ENCODE measurements around the gene CLDN6. TPM values are rescaled to one million over a fixed set of nuclear protein-coding genes. Genes with fewer than 3 reads are reported as not detected.

The CLDN6 gene
- total RNA-seq, 1 experiment from 2014 or later, result not detected

GRCh38 chr16:2981899-2982250 is 36.1 kb downstream of the CLDN6 start:
- CTCF ChIA-PET, result interaction anchor here (1.3 kb wide), 2 partner anchors 12 to 58 kb away, joined by 3 to 5 read pairs; partner anchors contain the start of gene PAQR4
- no peak for TF ChIP-seq CTCF (IDR thresholded peaks at IDR 0.05; ENCODE audit: unreplicated experiment)
- peaks cover 5% of the 10 kb centered on the region for H3K36me3 Mint-ChIP-seq (ENCODE audit: insufficient read depth, unreplicated experiment)
- intact Hi-C loops (cut with micrococcal nuclease), result loop anchor here (5.0 kb wide), 1 partner anchor 55 kb away; no protein-coding TSS in a partner anchor
- no peak for DNase-seq (ENCODE audit: unreplicated experiment)
- POLR2A ChIA-PET, result interaction anchor here (0.7 to 2.5 kb wide), 6 partner anchors 10 to 1656 kb away, joined by 3 to 19 read pairs (median 4); partner anchors contain the start of genes PAQR4 and TNFRSF12A
- no peaks in the 10 kb centered on the region for H3K27me3 Mint-ChIP-seq (ENCODE audit: insufficient read depth, unreplicated experiment)
- no peak overlapping the region for H3K27ac Mint-ChIP-seq (ENCODE audit: low read depth, unreplicated experiment)
- H3K9me3 Mint-ChIP-seq (ENCODE audit: unreplicated experiment), result no peaks in the 10 kb centered on the region
- BruUV-seq (replicated peaks), result no TSS peak
- H3K4me3 Mint-ChIP-seq (ENCODE audit: unreplicated experiment), result peak overlapping the region; percentile 73
- peaks cover 6% of the 10 kb centered on the region for H3K4me1 Mint-ChIP-seq (ENCODE audit: insufficient read depth, unreplicated experiment)

- BruUV-seq (replicated peaks), result no TSS peak
- H3K9me3 Mint-ChIP-seq (ENCODE audit: unreplicated experiment), result no peaks in the 10 kb centered on the region
- POLR2A ChIA-PET, result interaction anchor here (0.6 to 2.5 kb wide), 7 partner anchors 12 to 1656 kb away, joined by 3 to 19 read pairs (median 5); partner anchors contain the start of genes PAQR4 and TNFRSF12A
- CTCF ChIA-PET, result interaction anchor here (0.6 to 1.1 kb wide), 6 partner anchors 9 to 56 kb away, joined by 3 to 5 read pairs (median 4); partner anchors contain the start of gene BICDL2
- intact Hi-C loops (cut with micrococcal nuclease), result loop anchor here (5.0 kb wide), 1 partner anchor 54 kb away; no protein-coding TSS in a partner anchor
- peaks cover 5% of the 10 kb centered on the region for H3K36me3 Mint-ChIP-seq (ENCODE audit: insufficient read depth, unreplicated experiment)
- H3K4me1 Mint-ChIP-seq (ENCODE audit: insufficient read depth, unreplicated experiment), result peaks cover 6% of the 10 kb centered on the region
- no peaks in the 10 kb centered on the region for H3K27me3 Mint-ChIP-seq (ENCODE audit: insufficient read depth, unreplicated experiment)
- no peak overlapping the region for H3K27ac Mint-ChIP-seq (ENCODE audit: low read depth, unreplicated experiment)
- peak overlapping the region; percentile 73 for H3K4me3 Mint-ChIP-seq (ENCODE audit: unreplicated experiment)
- no peak for TF ChIP-seq CTCF (IDR thresholded peaks at IDR 0.05; ENCODE audit: unreplicated experiment)
- no peak for DNase-seq (ENCODE audit: unreplicated experiment)
Measured at GRCh38 chr16:2981177-2981898, 36.6 kb downstream of the CLDN6 start.

- Mint-ChIP-seq H3K36me3 (ENCODE audit: insufficient read depth, unreplicated experiment) (peaks cover 5% of the 10 kb centered on the region), H3K4me1 (ENCODE audit: insufficient read depth, unreplicated experiment) (peaks cover 6% of the 10 kb centered on the region), H3K27me3 (ENCODE audit: insufficient read depth, unreplicated experiment) (no peaks in the 10 kb centered on the region), H3K27ac (ENCODE audit: low read depth, unreplicated experiment) (no peak within 1 kb of the TSS), H3K4me3 (ENCODE audit: unreplicated experiment) (peak within 1 kb of the TSS; percentile 73), H3K9me3 (ENCODE audit: unreplicated experiment) (no peaks in the 10 kb centered on the region)
- ChIA-PET CTCF (interaction anchor here (0.6 to 1.1 kb wide), 6 partner anchors 42 to 60 kb away, joined by 3 to 5 read pairs (median 4); partner anchors contain the start of gene BICDL2), POLR2A (interaction anchor here (0.6 to 2.5 kb wide), 9 partner anchors 9 to 1153 kb away, joined by 3 to 19 read pairs (median 5); partner anchors contain the start of genes KREMEN2, PAQR4 and TNFRSF12A)
- intact Hi-C loops (cut with micrococcal nuclease), result loop anchor here (1.0 to 5.0 kb wide), 2 partner anchors 11 to 53 kb away; partner anchors contain the start of gene PAQR4
- DNase-seq (ENCODE audit: unreplicated experiment), result peak; percentile 87
- TSS peak; percentile 83 for BruUV-seq (replicated peaks)
- TF ChIP-seq CTCF (IDR thresholded peaks at IDR 0.05; ENCODE audit: unreplicated experiment), result no peak
Measured at GRCh38 chr16:2980227-2981176, 37.5 kb downstream of the CLDN6 start, which contains the start of gene PKMYT1. Gene PKMYT1 (minus strand): TSS chr16:2980446. CDS start chr16:2979657, 789 bp downstream.
